Spleen (tissue), 11 donors: ENCODE results near the gene KIF6. TPM values are rescaled to one million over a fixed set of nuclear protein-coding genes. Genes with fewer than 3 reads are reported as not detected.

ENCODE experiments used
- DNase-seq: peaks from one replicate; pipeline ENCODE4 v3.0.0-alpha.2; 2020
- H3K27ac ChIP-seq, 8 donors: fragments of 200-600 bp; sonication (generic) in 7 of 8; 1 replicate in 4 of 8; 2 replicates in 4 of 8; pipeline versions ENCODE4 v1.5.0 to v1.8.0; 2016 to 2021; ENCODE audit warnings: inconsistent platforms in 4 of 8, mild to moderate bottlenecking in 4 of 8, moderate library complexity in 1 of 8
- H3K27me3 ChIP-seq, 7 donors: fragments of 200-600 bp; sonication (generic) in 6 of 7; replicated peaks in 1 of 7; 1 replicate in 4 of 7; 2 replicates in 3 of 7; pipeline versions ENCODE4 v1.5.0 to v1.8.0; 2016 to 2021; ENCODE audit warnings: inconsistent platforms in 3 of 7, mild to moderate bottlenecking in 1 of 7
- H3K36me3 ChIP-seq, 6 donors: fragments of 200-600 bp; sonication (generic) in 5 of 6; 1 replicate in 4 of 6; 2 replicates in 2 of 6; pipeline versions ENCODE4 v1.5.0 to v1.8.0; 2016 to 2021; ENCODE audit warnings: inconsistent platforms in 2 of 6
- H3K4me1 ChIP-seq, 6 donors: fragments of 200-600 bp; sonication (generic) in 5 of 6; 1 replicate in 3 of 6; 2 replicates in 3 of 6; pipeline versions ENCODE4 v1.5.0 to v1.8.0; 2016 to 2021; ENCODE audit warnings: inconsistent platforms in 3 of 6
- H3K4me3 ChIP-seq, 8 donors: fragments of 200-600 bp; sonication (generic) in 7 of 8; 1 replicate in 4 of 8; 2 replicates in 4 of 8; pipeline versions ENCODE4 v1.5.0 to v1.8.0; 2016 to 2021; ENCODE audit warnings: inconsistent platforms in 4 of 8, mild to moderate bottlenecking in 4 of 8, moderate library complexity in 2 of 8
- H3K9me3 ChIP-seq, 8 donors: fragments of 200-600 bp; sonication (generic) in 7 of 8; 1 replicate in 4 of 8; 2 replicates in 4 of 8; pipeline versions ENCODE4 v1.5.0 to v1.8.0; 2016 to 2021; ENCODE audit warnings: inconsistent platforms in 4 of 8
- CTCF ChIP-seq, 11 experiments: fragments of 200-600 bp in 7 of 11; fragments of 450-650 bp in 4 of 11; sonication (generic) in 4 of 11; IDR thresholded peaks in 8 of 11; conservative IDR thresholded peaks in 3 of 11; 1 replicate in 7 of 11; 2 replicates in 4 of 11; pipeline versions ENCODE4 v1.4.0 to v1.8.0; 2016 to 2021; ENCODE audit warnings: antibody characterized with exemption in 11 of 11, inconsistent platforms in 4 of 11, mild to moderate bottlenecking in 1 of 11
- POLR2A ChIP-seq, 3 donors: fragments of 450-650 bp; IDR thresholded peaks; one replicate each; pipeline ENCODE4 v1.5.1; 2017; ENCODE audit warnings: antibody characterized with exemption in 3 of 3, mild to moderate bottlenecking in 1 of 3
- POLR2AphosphoS5 ChIP-seq, 3 donors: sonication (generic); formaldehyde crosslinking; IDR thresholded peaks; one replicate each; pipeline ENCODE4 v1.5.1; 2017; ENCODE audit warnings: antibody characterized with exemption in 3 of 3
- WGBS, 5 donors: extraction: QIAGEN DNeasy Blood & Tissue Kit in 3 of 5; methylation state at CpG; one replicate each; pipeline versions ENCODE4 v1.1.5 to v1.1.7; 2013 to 2018; 5-methylcytosine and 5-hydroxymethylcytosine counted together
- intact Hi-C: fragments of 100-400 bp; cut with DNase I; formaldehyde crosslinking; loops from one replicate; pipeline ENCODE4 v1.15.0; 2023; ENCODE audit warnings: low total_unique reads
- polyA plus RNA-seq, 3 donors: library from polyadenylated mRNA; stranded (reverse); fragments of 200-250 nt; gene quantifications; one replicate each; pipeline ENCODE4 v1.2.1, GENCODE V29; 2013
- total RNA-seq, 7 donors: library from RNA; depleted of rRNA in 3 of 7; stranded (reverse); fragments of >200 nt in 3 of 7; fragmentation: NEBNext Ultra II Directional in 4 of 7; extraction: Animal tissue kit (Norgen Biotek cat#: 25700) in 4 of 7; gene quantifications; one replicate each; pipeline versions ENCODE4 v1.1.0 to v1.2.1, GENCODE V29; 2016 to 2021
- donor health status: healthy with polysubstance abuse.
- donor health status: DM: no; HTN: no; CAD: no; lungs with moderate emphysema.
- donor health status: DM: no; HTN: no; CAD: no.
- donor health status: Bipolar disorder and iron deficiency.
- donor health status: healthy.
- donor health status: DM: no; HTN: no; CAD: no.
- donor health status: DM: yes; HTN: yes; CAD: no.

KIF6 gene
- total and polyA plus RNA-seq, 10 donors = 0.10 to 0.75 (median 0.24) TPM; not detected in 3

- H3K27me3 ChIP-seq = peaks cover 0 to 28% (median 0%) of the 10 kb centered on the region in 7 donors
- H3K9me3 ChIP-seq = no peaks in the 10 kb centered on the region
- DNase-seq = no peak
- H3K36me3 ChIP-seq = no peaks in the 10 kb centered on the region
- H3K4me1 ChIP-seq = peaks cover 0 to 9% (median 4%) of the 10 kb centered on the region in 6 donors
- TF ChIP-seq POLR2A (IDR thresholded peaks at IDR 0.05) (no peak), POLR2AphosphoS5 (IDR thresholded peaks at IDR 0.05) (no peak)
- H3K4me3 ChIP-seq = no peak overlapping the region
- 78 to 90% (median 86%) methylated on average over 9 to 13 of the region's 13 CpGs for WGBS, 5 donors
- intact Hi-C loops = no loop called here
- no peak overlapping the region for H3K27ac ChIP-seq
These were observed 359.7 kb downstream of the KIF6 start for GRCh38 chr6:39365281-39366074.

GRCh38 chr6:39363280-39363679, 361.9 kb downstream of the KIF6 start:
- no peak overlapping the region for H3K4me3 ChIP-seq
- H3K27ac ChIP-seq = no peak overlapping the region
- intact Hi-C loops = loop anchor here (5.0 kb wide), 1 partner anchor 944 kb away; no protein-coding TSS in a partner anchor
- TF ChIP-seq POLR2A (IDR thresholded peaks at IDR 0.05) (no peak), CTCF (IDR thresholded peaks at IDR 0.05 in 8 of 11, conservative IDR thresholded peaks at IDR 0.05 in 3 of 11) (no peak), POLR2AphosphoS5 (IDR thresholded peaks at IDR 0.05) (no peak)
- H3K9me3 ChIP-seq = no peaks in the 10 kb centered on the region
- peaks cover 0 to 13% (median 0%) of the 10 kb centered on the region in 7 donors for H3K27me3 ChIP-seq
- no peak for DNase-seq
- 82 to 93% (median 88%) methylated on average over 8 of the region's 8 CpGs for WGBS, 5 donors
- peaks cover 0 to 9% (median 4%) of the 10 kb centered on the region in 6 donors for H3K4me1 ChIP-seq
- no peaks in the 10 kb centered on the region for H3K36me3 ChIP-seq

GRCh38 chr6:39362487-39362865, 362.7 kb downstream of the KIF6 start:
- intact Hi-C loops = loop anchor here (5.0 kb wide), 1 partner anchor 945 kb away; no protein-coding TSS in a partner anchor
- no peak overlapping the region for H3K27ac ChIP-seq
- peaks cover 0 to 13% (median 0%) of the 10 kb centered on the region in 7 donors for H3K27me3 ChIP-seq
- DNase-seq = no peak
- H3K4me3 ChIP-seq = no peak overlapping the region
- peaks cover 0 to 14% (median 6%) of the 10 kb centered on the region in 6 donors for H3K4me1 ChIP-seq
- H3K36me3 ChIP-seq = no peaks in the 10 kb centered on the region
- no peak for TF ChIP-seq POLR2A (IDR thresholded peaks at IDR 0.05)
- no peak for TF ChIP-seq POLR2AphosphoS5 (IDR thresholded peaks at IDR 0.05)
- TF ChIP-seq CTCF (IDR thresholded peaks at IDR 0.05 in 8 of 11, conservative IDR thresholded peaks at IDR 0.05 in 3 of 11) = no peak
- 37 to 47% (median 45%) methylated on average over 3 of the region's 3 CpGs for WGBS, 5 donors
- no peaks in the 10 kb centered on the region for H3K9me3 ChIP-seq

GRCh38 chr6:39361657-39362486, 363.3 kb downstream of the KIF6 start:
- Histone ChIP-seq H3K27ac (no peak overlapping the region), H3K27me3 (peaks cover 0 to 13% (median 0%) of the 10 kb centered on the region in 7 donors), H3K4me1 (peaks cover 0 to 14% (median 6%) of the 10 kb centered on the region in 6 donors), H3K36me3 (no peaks in the 10 kb centered on the region), H3K4me3 (peak overlapping the region in 1 of 8 donors; percentile 21), H3K9me3 (no peaks in the 10 kb centered on the region)
- TF ChIP-seq POLR2A (IDR thresholded peaks at IDR 0.05) (no peak), CTCF (IDR thresholded peaks at IDR 0.05 in 8 of 11, conservative IDR thresholded peaks at IDR 0.05 in 3 of 11) (peak in 10 of 11 experiments; percentile 21 to 78 (median 68))
- intact Hi-C loops = loop anchor here (5.0 kb wide), 1 partner anchor 945 kb away; no protein-coding TSS in a partner anchor
- peak; percentile 84 for DNase-seq
- 25 to 40% (median 37%) methylated on average over 18 to 21 of the region's 21 CpGs for WGBS, 5 donors
